ENCODE measurements around the gene CLEC18A. TPM values are rescaled to one million over a fixed set of nuclear protein-coding genes. Genes with fewer than 3 reads are reported as not detected.

The CLEC18A gene
- total and polyA plus RNA-seq, 2 donors, result 0.19 to 1.9 TPM

- WGBS, result 98% methylated on average over 1 of the region's 1 CpG
- Histone ChIP-seq H3K36me3 (ENCODE audit: control insufficient read depth in 2 of 2, insufficient read depth in 2 of 2, low read length in 1 of 2) (peaks cover 2 to 3% of the 10 kb centered on the region in 2 donors), H3K27ac (ENCODE audit: low read depth in 1 of 2, low read length in 1 of 2) (no peak overlapping the region), H3K4me3 (ENCODE audit: low read length in 2 of 2) (no peak overlapping the region), H3K27me3 (ENCODE audit: control insufficient read depth in 2 of 2, insufficient read depth in 1 of 2, low read length in 1 of 2) (no peaks in the 10 kb centered on the region), H3K9me3 (ENCODE audit: control insufficient read depth in 2 of 2, insufficient read depth in 1 of 2, low read length in 1 of 2) (no peaks in the 10 kb centered on the region), H3K4me1 (ENCODE audit: control insufficient read depth in 2 of 2, insufficient read depth in 2 of 2, low read length in 2 of 2) (no peaks in the 10 kb centered on the region)
- DNase-seq (ENCODE audit: low read depth in 6 of 9, low spot score in 9 of 9), result no peak
Measured at GRCh38 chr16:69916462-69916861, 34.7 kb upstream of the CLEC18A start.

GRCh38 chr16:69917311-69917710, 33.8 kb upstream of the CLEC18A start:
- 94% methylated on average over 1 of the region's 1 CpG for WGBS
- peaks cover 2 to 3% of the 10 kb centered on the region in 2 donors for H3K36me3 ChIP-seq (ENCODE audit: control insufficient read depth in 2 of 2, insufficient read depth in 2 of 2, low read length in 1 of 2)
- H3K9me3 ChIP-seq (ENCODE audit: control insufficient read depth in 2 of 2, insufficient read depth in 1 of 2, low read length in 1 of 2), result no peaks in the 10 kb centered on the region
- no peak overlapping the region for H3K27ac ChIP-seq (ENCODE audit: low read depth in 1 of 2, low read length in 1 of 2)
- no peak overlapping the region for H3K4me3 ChIP-seq (ENCODE audit: low read length in 2 of 2)
- DNase-seq (ENCODE audit: low read depth in 6 of 9, low spot score in 9 of 9), result no peak
- no peaks in the 10 kb centered on the region for H3K27me3 ChIP-seq (ENCODE audit: control insufficient read depth in 2 of 2, insufficient read depth in 1 of 2, low read length in 1 of 2)
- no peaks in the 10 kb centered on the region for H3K4me1 ChIP-seq (ENCODE audit: control insufficient read depth in 2 of 2, insufficient read depth in 2 of 2, low read length in 2 of 2)

GRCh38 chr16:69917739-69918138, 33.4 kb upstream of the CLEC18A start:
- no peak for DNase-seq (ENCODE audit: low read depth in 6 of 9, low spot score in 9 of 9)
- no peaks in the 10 kb centered on the region for H3K27me3 ChIP-seq (ENCODE audit: control insufficient read depth in 2 of 2, insufficient read depth in 1 of 2, low read length in 1 of 2)
- no peak overlapping the region for H3K27ac ChIP-seq (ENCODE audit: low read depth in 1 of 2, low read length in 1 of 2)
- no peaks in the 10 kb centered on the region for H3K4me1 ChIP-seq (ENCODE audit: control insufficient read depth in 2 of 2, insufficient read depth in 2 of 2, low read length in 2 of 2)
- WGBS, result 90% methylated on average over 20 of the region's 20 CpGs
- H3K9me3 ChIP-seq (ENCODE audit: control insufficient read depth in 2 of 2, insufficient read depth in 1 of 2, low read length in 1 of 2), result no peaks in the 10 kb centered on the region
- peaks cover 2 to 3% of the 10 kb centered on the region in 2 donors for H3K36me3 ChIP-seq (ENCODE audit: control insufficient read depth in 2 of 2, insufficient read depth in 2 of 2, low read length in 1 of 2)
- no peak overlapping the region for H3K4me3 ChIP-seq (ENCODE audit: low read length in 2 of 2)

- Histone ChIP-seq H3K36me3 (ENCODE audit: control insufficient read depth in 2 of 2, insufficient read depth in 2 of 2, low read length in 1 of 2) (peaks cover 2 to 3% of the 10 kb centered on the region in 2 donors), H3K4me3 (ENCODE audit: low read length in 2 of 2) (no peak overlapping the region), H3K27ac (ENCODE audit: low read depth in 1 of 2, low read length in 1 of 2) (no peak overlapping the region), H3K9me3 (ENCODE audit: control insufficient read depth in 2 of 2, insufficient read depth in 1 of 2, low read length in 1 of 2) (no peaks in the 10 kb centered on the region), H3K27me3 (ENCODE audit: control insufficient read depth in 2 of 2, insufficient read depth in 1 of 2, low read length in 1 of 2) (no peaks in the 10 kb centered on the region), H3K4me1 (ENCODE audit: control insufficient read depth in 2 of 2, insufficient read depth in 2 of 2, low read length in 2 of 2) (no peaks in the 10 kb centered on the region)
- whole genome bisulfite sequencing, result 98% methylated on average over 1 of the region's 1 CpG
- no peak for DNase-seq (ENCODE audit: low read depth in 6 of 9, low spot score in 9 of 9)
Measured at GRCh38 chr16:69918241-69918640, 32.9 kb upstream of the CLEC18A start.

- H3K27me3 ChIP-seq (ENCODE audit: control insufficient read depth in 2 of 2, insufficient read depth in 1 of 2, low read length in 1 of 2), result no peaks in the 10 kb centered on the region
- H3K36me3 ChIP-seq (ENCODE audit: control insufficient read depth in 2 of 2, insufficient read depth in 2 of 2, low read length in 1 of 2), result peaks cover 5 to 10% of the 10 kb centered on the region in 2 donors
- no peak for DNase-seq (ENCODE audit: low read depth in 6 of 9, low spot score in 9 of 9)
- WGBS, result 100% methylated on average over 2 of the region's 2 CpGs
- H3K9me3 ChIP-seq (ENCODE audit: control insufficient read depth in 2 of 2, insufficient read depth in 1 of 2, low read length in 1 of 2), result no peaks in the 10 kb centered on the region
- no peak overlapping the region for H3K27ac ChIP-seq (ENCODE audit: low read depth in 1 of 2, low read length in 1 of 2)
- H3K4me3 ChIP-seq (ENCODE audit: low read length in 2 of 2), result no peak overlapping the region
- H3K4me1 ChIP-seq (ENCODE audit: control insufficient read depth in 2 of 2, insufficient read depth in 2 of 2, low read length in 2 of 2), result no peaks in the 10 kb centered on the region
Measured at GRCh38 chr16:69921127-69921526, 30.0 kb upstream of the CLEC18A start.

- no peak overlapping the region for H3K27ac ChIP-seq (ENCODE audit: low read depth in 1 of 2, low read length in 1 of 2)
- peaks cover 12 to 13% of the 10 kb centered on the region in 2 donors for H3K36me3 ChIP-seq (ENCODE audit: control insufficient read depth in 2 of 2, insufficient read depth in 2 of 2, low read length in 1 of 2)
- WGBS, result 99% methylated on average over 6 of the region's 6 CpGs
- no peak overlapping the region for H3K4me3 ChIP-seq (ENCODE audit: low read length in 2 of 2)
- DNase-seq (ENCODE audit: low read depth in 6 of 9, low spot score in 9 of 9), result no peak
- H3K4me1 ChIP-seq (ENCODE audit: control insufficient read depth in 2 of 2, insufficient read depth in 2 of 2, low read length in 2 of 2), result no peaks in the 10 kb centered on the region
- no peaks in the 10 kb centered on the region for H3K9me3 ChIP-seq (ENCODE audit: control insufficient read depth in 2 of 2, insufficient read depth in 1 of 2, low read length in 1 of 2)
- no peaks in the 10 kb centered on the region for H3K27me3 ChIP-seq (ENCODE audit: control insufficient read depth in 2 of 2, insufficient read depth in 1 of 2, low read length in 1 of 2)
Measured at GRCh38 chr16:69922200-69922599, 28.9 kb upstream of the CLEC18A start.

- Histone ChIP-seq H3K27ac (ENCODE audit: low read depth in 1 of 2, low read length in 1 of 2) (no peak overlapping the region), H3K36me3 (ENCODE audit: control insufficient read depth in 2 of 2, insufficient read depth in 2 of 2, low read length in 1 of 2) (peaks cover 13 to 20% of the 10 kb centered on the region in 2 donors), H3K27me3 (ENCODE audit: control insufficient read depth in 2 of 2, insufficient read depth in 1 of 2, low read length in 1 of 2) (no peaks in the 10 kb centered on the region), H3K4me3 (ENCODE audit: low read length in 2 of 2) (no peak overlapping the region), H3K4me1 (ENCODE audit: control insufficient read depth in 2 of 2, insufficient read depth in 2 of 2, low read length in 2 of 2) (no peaks in the 10 kb centered on the region), H3K9me3 (ENCODE audit: control insufficient read depth in 2 of 2, insufficient read depth in 1 of 2, low read length in 1 of 2) (no peaks in the 10 kb centered on the region)
- no peak for DNase-seq (ENCODE audit: low read depth in 6 of 9, low spot score in 9 of 9)
- 95% methylated on average over 11 of the region's 11 CpGs for WGBS
Measured at GRCh38 chr16:69924041-69924775, 26.9 kb upstream of the CLEC18A start.

GRCh38 chr16:69924777-69925191, 26.4 kb upstream of the CLEC18A start:
- Histone ChIP-seq H3K27me3 (ENCODE audit: control insufficient read depth in 2 of 2, insufficient read depth in 1 of 2, low read length in 1 of 2) (no peaks in the 10 kb centered on the region), H3K4me1 (ENCODE audit: control insufficient read depth in 2 of 2, insufficient read depth in 2 of 2, low read length in 2 of 2) (no peaks in the 10 kb centered on the region), H3K9me3 (ENCODE audit: control insufficient read depth in 2 of 2, insufficient read depth in 1 of 2, low read length in 1 of 2) (no peaks in the 10 kb centered on the region), H3K4me3 (ENCODE audit: low read length in 2 of 2) (no peak overlapping the region), H3K36me3 (ENCODE audit: control insufficient read depth in 2 of 2, insufficient read depth in 2 of 2, low read length in 1 of 2) (peaks cover 15 to 24% of the 10 kb centered on the region in 2 donors), H3K27ac (ENCODE audit: low read depth in 1 of 2, low read length in 1 of 2) (no peak overlapping the region)
- no peak for DNase-seq (ENCODE audit: low read depth in 6 of 9, low spot score in 9 of 9)
- WGBS, result 98% methylated on average over 19 of the region's 19 CpGs

- DNase-seq (ENCODE audit: low read depth in 6 of 9, low spot score in 9 of 9), result no peak
- 90% methylated on average over 8 of the region's 8 CpGs for WGBS
- no peak overlapping the region for H3K27ac ChIP-seq (ENCODE audit: low read depth in 1 of 2, low read length in 1 of 2)
- no peaks in the 10 kb centered on the region for H3K9me3 ChIP-seq (ENCODE audit: control insufficient read depth in 2 of 2, insufficient read depth in 1 of 2, low read length in 1 of 2)
- no peaks in the 10 kb centered on the region for H3K4me1 ChIP-seq (ENCODE audit: control insufficient read depth in 2 of 2, insufficient read depth in 2 of 2, low read length in 2 of 2)
- no peak overlapping the region for H3K4me3 ChIP-seq (ENCODE audit: low read length in 2 of 2)
- no peaks in the 10 kb centered on the region for H3K27me3 ChIP-seq (ENCODE audit: control insufficient read depth in 2 of 2, insufficient read depth in 1 of 2, low read length in 1 of 2)
- H3K36me3 ChIP-seq (ENCODE audit: control insufficient read depth in 2 of 2, insufficient read depth in 2 of 2, low read length in 1 of 2), result peaks cover 18 to 28% of the 10 kb centered on the region in 2 donors
Measured at GRCh38 chr16:69925311-69925710, 25.8 kb upstream of the CLEC18A start.
